ENCODE results near the gene SLITRK6. TPM values are rescaled to one million over a fixed set of nuclear protein-coding genes. Genes with fewer than 3 reads are reported as not detected.

Gene SLITRK6
- total RNA-seq, 1 experiment from 2014 or later = 3.8 TPM

DNA sequence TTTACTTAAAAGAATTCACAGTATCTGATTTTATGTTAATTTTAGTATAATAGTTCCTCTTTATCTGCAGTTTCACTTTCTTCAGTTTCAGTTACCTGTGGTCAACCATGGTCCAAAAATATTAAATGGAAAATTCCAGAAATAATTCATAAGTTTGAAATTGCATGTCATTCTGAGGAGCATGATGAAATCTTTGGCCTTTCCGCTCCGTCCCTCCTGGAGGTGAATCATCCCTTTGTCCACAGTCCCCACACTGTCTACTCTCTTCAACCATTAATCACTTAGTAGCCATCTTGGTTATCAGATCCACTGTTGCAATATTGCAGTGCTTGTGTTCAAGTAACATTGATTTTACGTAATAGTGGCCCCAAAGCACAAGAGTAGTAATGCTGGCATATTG lies 26.9 kb downstream of the SLITRK6 start:
- ChIA-PET CTCF (no interaction called here), POLR2A (no interaction called here)
- in situ Hi-C loops (cut with HindIII; ENCODE audit: low pct_unique_long_range_greater_than_20kb, low sequenced_read_pairs) = no loop called here
- H3K27ac ChIP-seq (ENCODE audit: low read length) = no peak overlapping the region
- no peaks in the 10 kb centered on the region for H3K9me3 ChIP-seq (ENCODE audit: control insufficient read depth, insufficient read depth, low read depth, low read length)
- ATAC-seq = no peak
- H3K27me3 ChIP-seq (ENCODE audit: control insufficient read depth, insufficient read depth, low read length) = no peaks in the 10 kb centered on the region
- no peaks in the 10 kb centered on the region for H3K36me3 ChIP-seq (ENCODE audit: control insufficient read depth, insufficient read depth, low read length)
- DNase-seq (ENCODE audit: low read depth, low spot score) = no peak
- intact Hi-C loops (cut with micrococcal nuclease; ENCODE audit: unreplicated experiment) = no loop called here
- BruUV-seq (replicated peaks) = no TSS peak
- H3K4me1 ChIP-seq (ENCODE audit: control insufficient read depth, insufficient read depth, low read length) = no peaks in the 10 kb centered on the region
- TF ChIP-seq SIN3A (IDR thresholded peaks at IDR 0.05; ENCODE audit: borderline replicate concordance, insufficient read depth, low read depth, low read length) (no peak), POLR2AphosphoS5 (IDR thresholded peaks at IDR 0.05; ENCODE audit: low read depth, low read length) (no peak), REST (IDR thresholded peaks at IDR 0.05; ENCODE audit: insufficient read depth in 1 of 2, low read depth in 2 of 2, low read length in 1 of 2) (no peak), TCF7L2 (IDR thresholded peaks at IDR 0.05; ENCODE audit: low read depth, low read length) (no peak)
- TF ChIP-seq, protein P1, sequence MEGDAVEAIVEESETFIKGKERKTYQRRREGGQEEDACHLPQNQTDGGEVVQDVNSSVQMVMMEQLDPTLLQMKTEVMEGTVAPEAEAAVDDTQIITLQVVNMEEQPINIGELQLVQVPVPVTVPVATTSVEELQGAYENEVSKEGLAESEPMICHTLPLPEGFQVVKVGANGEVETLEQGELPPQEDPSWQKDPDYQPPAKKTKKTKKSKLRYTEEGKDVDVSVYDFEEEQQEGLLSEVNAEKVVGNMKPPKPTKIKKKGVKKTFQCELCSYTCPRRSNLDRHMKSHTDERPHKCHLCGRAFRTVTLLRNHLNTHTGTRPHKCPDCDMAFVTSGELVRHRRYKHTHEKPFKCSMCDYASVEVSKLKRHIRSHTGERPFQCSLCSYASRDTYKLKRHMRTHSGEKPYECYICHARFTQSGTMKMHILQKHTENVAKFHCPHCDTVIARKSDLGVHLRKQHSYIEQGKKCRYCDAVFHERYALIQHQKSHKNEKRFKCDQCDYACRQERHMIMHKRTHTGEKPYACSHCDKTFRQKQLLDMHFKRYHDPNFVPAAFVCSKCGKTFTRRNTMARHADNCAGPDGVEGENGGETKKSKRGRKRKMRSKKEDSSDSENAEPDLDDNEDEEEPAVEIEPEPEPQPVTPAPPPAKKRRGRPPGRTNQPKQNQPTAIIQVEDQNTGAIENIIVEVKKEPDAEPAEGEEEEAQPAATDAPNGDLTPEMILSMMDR (IDR thresholded peaks at IDR 0.05) = no peak
- no peak overlapping the region for H3K4me3 ChIP-seq (ENCODE audit: low read depth in 2 of 2, low read length in 2 of 2)

DNA sequence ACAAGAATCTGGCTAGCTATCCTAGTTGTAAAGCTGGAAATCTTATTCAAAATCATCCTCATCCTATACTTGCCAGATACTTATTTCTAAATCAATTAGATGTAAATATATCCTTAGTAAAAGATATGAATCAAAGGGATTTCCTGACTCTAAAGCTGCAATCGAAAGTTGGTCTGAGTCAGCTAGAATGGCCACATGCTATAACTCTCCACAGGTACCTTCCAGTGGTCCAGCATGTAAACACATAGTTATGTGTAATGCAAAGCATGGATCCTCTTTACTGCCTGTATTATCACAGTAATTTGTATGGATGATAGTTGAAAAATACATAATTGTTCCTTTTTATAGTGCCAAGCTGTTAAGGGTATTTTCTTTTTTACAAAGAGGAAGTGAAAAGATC lies 27.4 kb downstream of the SLITRK6 start:
- in situ Hi-C loops (cut with HindIII; ENCODE audit: low pct_unique_long_range_greater_than_20kb, low sequenced_read_pairs) = no loop called here
- BruUV-seq (replicated peaks) = no TSS peak
- Histone ChIP-seq H3K4me3 (ENCODE audit: low read depth in 2 of 2, low read length in 2 of 2) (no peak overlapping the region), H3K27ac (ENCODE audit: low read length) (no peak overlapping the region), H3K36me3 (ENCODE audit: control insufficient read depth, insufficient read depth, low read length) (no peaks in the 10 kb centered on the region), H3K9me3 (ENCODE audit: control insufficient read depth, insufficient read depth, low read depth, low read length) (no peaks in the 10 kb centered on the region), H3K27me3 (ENCODE audit: control insufficient read depth, insufficient read depth, low read length) (no peaks in the 10 kb centered on the region), H3K4me1 (ENCODE audit: control insufficient read depth, insufficient read depth, low read length) (no peaks in the 10 kb centered on the region)
- intact Hi-C loops (cut with micrococcal nuclease; ENCODE audit: unreplicated experiment) = no loop called here
- ChIA-PET CTCF (no interaction called here), POLR2A (no interaction called here)
- DNase-seq (ENCODE audit: low read depth, low spot score) (no peak), ATAC-seq (no peak)
- TF ChIP-seq SIN3A (IDR thresholded peaks at IDR 0.05; ENCODE audit: borderline replicate concordance, insufficient read depth, low read depth, low read length) (no peak), POLR2AphosphoS5 (IDR thresholded peaks at IDR 0.05; ENCODE audit: low read depth, low read length) (no peak), REST (IDR thresholded peaks at IDR 0.05; ENCODE audit: insufficient read depth in 1 of 2, low read depth in 2 of 2, low read length in 1 of 2) (no peak), TCF7L2 (IDR thresholded peaks at IDR 0.05; ENCODE audit: low read depth, low read length) (no peak)
- TF ChIP-seq, protein P1 (IDR thresholded peaks at IDR 0.05) = no peak

Data from Panc1 (cell line).